Endothelial cell (in vitro differentiated cells): ENCODE results near the gene ELK3. TPM values are rescaled to one million over a fixed set of nuclear protein-coding genes. Genes with fewer than 3 reads are reported as not detected.
A peak's percentile ranks its signal among the peaks of the same experiment; 100 is the strongest.

ENCODE experiments used
- DNase-seq: peaks from one replicate; pipeline ENCODE4 v3.0.0; 2021; ENCODE audit warnings: low spot score
- H3K27ac Mint-ChIP-seq: one replicate; pipeline ENCODE4 v1.8.0; 2021; ENCODE audit warnings: mixed read lengths, inconsistent platforms; ENCODE audit not compliant: unreplicated experiment
- H3K27me3 Mint-ChIP-seq: one replicate; pipeline ENCODE4 v1.8.0; 2021; ENCODE audit warnings: mild to moderate bottlenecking, moderate library complexity, mixed read lengths, inconsistent platforms; ENCODE audit not compliant: unreplicated experiment
- H3K36me3 Mint-ChIP-seq: one replicate; pipeline ENCODE4 v1.8.0; 2021; ENCODE audit warnings: mild to moderate bottlenecking, low read depth, mixed read lengths, inconsistent platforms; ENCODE audit not compliant: unreplicated experiment
- H3K4me1 Mint-ChIP-seq: one replicate; pipeline ENCODE4 v1.8.0; 2021; ENCODE audit warnings: mild to moderate bottlenecking, mixed read lengths, inconsistent platforms; ENCODE audit not compliant: unreplicated experiment
- H3K4me3 Mint-ChIP-seq: one replicate; pipeline ENCODE4 v1.8.0; 2021; ENCODE audit warnings: mild to moderate bottlenecking, mixed read lengths, inconsistent platforms; ENCODE audit not compliant: unreplicated experiment
- H3K9me3 Mint-ChIP-seq: one replicate; pipeline ENCODE4 v1.8.0; 2021; ENCODE audit warnings: mixed read lengths, inconsistent platforms; ENCODE audit not compliant: unreplicated experiment
- CTCF ChIP-seq: fragments of 200-600 bp; sonication (generic); IDR thresholded peaks from one replicate; pipeline ENCODE4 v1.5.0; 2021; ENCODE audit warnings: antibody characterized with exemption; ENCODE audit not compliant: unreplicated experiment
- total RNA-seq: library from RNA; stranded (reverse); fragmentation: NEBNext Ultra II Directional; extraction: Animal tissue kit (Norgen Biotek cat#: 25700); gene quantifications from one replicate; pipeline ENCODE4 v1.2.1, GENCODE V29; 2021; ENCODE audit not compliant: unreplicated experiment

Gene ELK3
- total RNA-seq, 1 donor from 2014 or later, result 294 TPM

GRCh38 chr12:96227365-96228106 is 33.4 kb downstream of the ELK3 start:
- Mint-ChIP-seq H3K4me3 (peak overlapping the region; percentile 82), H3K27me3 (peaks cover 18% of the 10 kb centered on the region), H3K27ac (peak overlapping the region; percentile 78), H3K4me1 (peaks cover 41% of the 10 kb centered on the region), H3K9me3 (no peaks in the 10 kb centered on the region), H3K36me3 (peaks cover 82% of the 10 kb centered on the region)
- TF ChIP-seq CTCF, result no peak
- DNase-seq, result no peak

GRCh38 chr12:96228566-96229248 is 34.5 kb downstream of the ELK3 start:
- DNase-seq, result no peak
- Mint-ChIP-seq H3K36me3 (peaks cover 77% of the 10 kb centered on the region), H3K27ac (no peak overlapping the region), H3K4me1 (peaks cover 39% of the 10 kb centered on the region), H3K27me3 (peaks cover 13% of the 10 kb centered on the region), H3K9me3 (no peaks in the 10 kb centered on the region), H3K4me3 (peak overlapping the region; percentile 51)
- no peak for TF ChIP-seq CTCF

- Mint-ChIP-seq H3K36me3 (peaks cover 75% of the 10 kb centered on the region), H3K4me1 (peaks cover 52% of the 10 kb centered on the region), H3K4me3 (no peak overlapping the region), H3K9me3 (no peaks in the 10 kb centered on the region), H3K27me3 (peaks cover 13% of the 10 kb centered on the region), H3K27ac (peak overlapping the region; percentile 84)
- DNase-seq, result no peak
- no peak for TF ChIP-seq CTCF
Observed at GRCh38 chr12:96230646-96231045, 36.5 kb downstream of the ELK3 start.

- Mint-ChIP-seq H3K36me3 (peaks cover 77% of the 10 kb centered on the region), H3K9me3 (no peaks in the 10 kb centered on the region), H3K27me3 (peaks cover 9% of the 10 kb centered on the region), H3K4me1 (peaks cover 60% of the 10 kb centered on the region), H3K27ac (no peak overlapping the region), H3K4me3 (no peak overlapping the region)
- TF ChIP-seq CTCF, result no peak
- no peak for DNase-seq
Observed at GRCh38 chr12:96233168-96233567, 39.0 kb downstream of the ELK3 start.

GRCh38 chr12:96233939-96234461 is 39.8 kb downstream of the ELK3 start:
- Mint-ChIP-seq H3K27ac (peak overlapping the region; percentile 67), H3K4me1 (peaks cover 59% of the 10 kb centered on the region)
- TF ChIP-seq CTCF, result no peak

More at GRCh38 chr12:96233939-96234461, 39.8 kb downstream of the ELK3 start:
- Mint-ChIP-seq H3K27me3 (peaks cover 9% of the 10 kb centered on the region), H3K36me3 (peaks cover 69% of the 10 kb centered on the region), H3K9me3 (no peaks in the 10 kb centered on the region), H3K4me3 (peak overlapping the region; percentile 47)
- DNase-seq, result no peak
